HG03103 (cell line): Measurements from ENCODE around the gene CES2.

ENCODE experiments used
- ATAC-seq: cut with Tn5 transposase; IDR thresholded peaks from one replicate; pipeline ENCODE4 v1.9.1; 2021; ENCODE audit warnings: low read depth; ENCODE audit not compliant: unreplicated experiment

CES2 gene

DNA sequence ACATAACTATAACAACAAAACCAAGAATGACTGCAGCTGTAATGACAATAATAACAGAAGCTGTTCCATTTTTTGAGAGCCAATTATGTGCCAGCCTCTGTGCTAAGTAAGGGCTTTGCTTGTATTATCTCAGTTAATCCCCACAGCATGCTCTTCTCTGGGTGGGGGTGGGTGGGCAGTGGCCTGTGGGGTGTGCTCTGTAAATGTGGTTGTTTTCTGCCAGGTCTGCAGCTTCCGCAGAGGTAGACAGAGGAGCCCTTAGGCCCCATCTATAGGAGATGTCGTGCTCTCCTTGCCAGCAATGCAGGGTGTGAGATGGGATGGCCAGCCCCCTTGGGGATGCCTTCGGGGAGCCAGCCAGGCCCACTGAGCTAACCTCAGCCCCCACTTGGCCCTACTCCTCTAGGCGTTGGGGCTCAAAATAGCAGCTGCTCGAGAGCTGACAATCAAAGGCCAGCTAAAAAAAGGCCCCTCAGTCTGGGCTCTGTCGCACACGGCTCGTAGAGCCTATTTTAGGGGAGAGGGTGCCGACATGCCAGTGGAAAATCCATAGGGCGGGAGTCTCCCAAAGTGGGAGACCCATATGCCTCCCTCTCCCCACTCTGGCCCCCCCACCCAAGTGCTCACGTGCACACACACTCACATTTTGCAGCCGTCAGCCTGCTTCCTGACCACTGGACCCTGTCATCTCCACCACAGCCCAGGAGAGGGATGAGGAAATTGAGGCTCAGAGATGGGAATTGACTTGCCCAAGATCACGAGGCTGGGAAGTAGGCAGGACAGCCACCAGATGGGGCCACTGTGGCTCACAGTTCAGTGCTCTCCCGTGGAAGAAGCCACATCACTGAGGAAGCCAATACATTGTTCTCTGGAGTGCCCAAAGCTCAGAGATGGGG is 32.4 kb upstream of the CES2 start:
- ATAC-seq = no peak

DNA sequence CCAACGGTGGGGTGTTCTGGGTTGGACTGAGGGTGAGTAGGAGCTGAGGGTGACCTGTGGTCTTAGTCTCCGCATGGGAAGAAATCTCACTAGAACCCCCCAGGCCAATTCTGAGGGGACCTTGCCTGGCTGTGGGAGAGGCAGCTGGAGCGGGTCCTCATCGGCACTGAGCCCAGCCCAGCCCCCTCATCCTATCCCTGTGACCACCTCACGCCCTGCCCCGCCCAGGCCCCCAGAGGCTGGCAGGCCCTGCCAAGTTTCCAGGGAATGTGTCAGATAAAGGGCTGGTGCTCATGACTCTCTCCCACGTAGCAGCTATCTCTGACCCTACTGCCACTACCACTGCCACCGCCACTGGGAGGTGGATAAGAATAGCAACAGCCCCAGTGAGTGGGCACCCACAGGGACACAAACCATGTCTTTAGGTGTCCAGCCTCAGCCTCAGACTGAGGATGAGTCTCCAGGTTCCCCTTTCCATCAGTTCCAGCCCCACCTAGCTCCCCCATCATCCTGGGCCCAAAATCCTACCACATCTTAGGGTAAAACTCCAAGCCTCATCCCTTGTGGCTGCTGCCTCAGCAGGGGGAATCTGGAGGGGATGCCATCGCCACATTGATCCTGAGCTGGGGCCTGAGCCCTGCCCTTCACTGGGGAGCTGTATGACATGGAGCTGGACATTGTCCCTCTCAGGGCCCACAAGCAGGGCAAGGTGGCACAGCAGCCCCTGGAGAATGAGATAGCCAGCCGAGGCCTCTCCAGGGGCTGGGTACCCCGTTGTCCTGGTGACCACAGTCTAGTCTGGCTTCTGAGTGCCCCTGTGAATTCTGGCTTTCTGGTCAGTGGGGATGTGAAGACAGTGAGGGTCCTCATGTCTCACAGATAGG is 31.5 kb upstream of the CES2 start:
- ATAC-seq = no peak

- ATAC-seq = no peak
Measured at GRCh38 chr16:66904428-66904845, 30.9 kb upstream of the CES2 start.

GRCh38 chr16:66904846-66905632 is 30.3 kb upstream of the CES2 start:
- ATAC-seq = no peak

GRCh38 chr16:66905633-66906539 is 29.4 kb upstream of the CES2 start:
- no peak for ATAC-seq

DNA sequence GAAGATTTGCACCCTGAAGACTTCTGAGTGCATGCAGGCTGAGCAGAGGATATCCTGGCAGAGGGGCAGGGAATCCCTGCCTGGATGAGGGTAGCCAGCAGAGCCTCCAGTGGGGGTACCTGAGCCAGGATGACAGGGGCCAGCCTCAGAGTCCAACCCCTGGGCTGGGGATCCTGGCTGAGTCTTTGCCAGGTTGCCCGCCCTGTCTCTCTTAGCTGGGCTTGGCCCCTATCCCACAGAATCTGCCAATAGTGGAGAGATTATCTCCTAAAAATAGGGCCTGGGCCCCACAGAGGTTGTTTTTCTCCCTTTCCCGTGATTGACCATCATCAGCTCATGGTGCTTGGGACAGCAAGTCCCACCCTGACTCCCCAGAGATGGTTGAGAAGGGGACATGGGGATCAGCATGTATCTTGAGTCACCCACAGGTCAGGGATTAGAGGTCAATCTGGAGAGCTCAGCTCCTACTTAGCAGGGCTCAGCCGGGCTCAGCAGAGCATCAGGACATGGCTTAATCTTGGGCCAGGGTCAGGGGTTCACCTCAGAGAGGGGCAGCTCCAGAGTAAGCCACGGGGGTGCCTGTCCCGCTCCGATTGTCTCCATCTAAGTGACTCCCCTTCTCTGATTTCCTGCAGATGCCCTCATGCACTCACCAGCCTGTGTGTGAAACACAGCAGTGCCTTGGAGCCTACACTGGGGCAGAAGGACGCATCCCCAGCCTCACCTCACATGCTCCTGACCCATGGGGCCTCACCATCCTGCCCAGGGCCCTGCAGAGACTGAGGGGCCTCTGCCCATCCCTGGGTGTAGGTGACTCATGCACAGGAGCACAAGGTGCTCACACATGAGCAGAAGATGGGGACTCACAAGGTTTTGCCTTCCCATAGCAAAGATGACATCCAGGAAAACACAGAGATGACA is 28.1 kb upstream of the CES2 start:
- no peak for ATAC-seq

GRCh38 chr16:66908116-66908515 is 27.2 kb upstream of the CES2 start:
- ATAC-seq = no peak

GRCh38 chr16:66908762-66909559 is 26.4 kb upstream of the CES2 start:
- ATAC-seq = no peak

DNA sequence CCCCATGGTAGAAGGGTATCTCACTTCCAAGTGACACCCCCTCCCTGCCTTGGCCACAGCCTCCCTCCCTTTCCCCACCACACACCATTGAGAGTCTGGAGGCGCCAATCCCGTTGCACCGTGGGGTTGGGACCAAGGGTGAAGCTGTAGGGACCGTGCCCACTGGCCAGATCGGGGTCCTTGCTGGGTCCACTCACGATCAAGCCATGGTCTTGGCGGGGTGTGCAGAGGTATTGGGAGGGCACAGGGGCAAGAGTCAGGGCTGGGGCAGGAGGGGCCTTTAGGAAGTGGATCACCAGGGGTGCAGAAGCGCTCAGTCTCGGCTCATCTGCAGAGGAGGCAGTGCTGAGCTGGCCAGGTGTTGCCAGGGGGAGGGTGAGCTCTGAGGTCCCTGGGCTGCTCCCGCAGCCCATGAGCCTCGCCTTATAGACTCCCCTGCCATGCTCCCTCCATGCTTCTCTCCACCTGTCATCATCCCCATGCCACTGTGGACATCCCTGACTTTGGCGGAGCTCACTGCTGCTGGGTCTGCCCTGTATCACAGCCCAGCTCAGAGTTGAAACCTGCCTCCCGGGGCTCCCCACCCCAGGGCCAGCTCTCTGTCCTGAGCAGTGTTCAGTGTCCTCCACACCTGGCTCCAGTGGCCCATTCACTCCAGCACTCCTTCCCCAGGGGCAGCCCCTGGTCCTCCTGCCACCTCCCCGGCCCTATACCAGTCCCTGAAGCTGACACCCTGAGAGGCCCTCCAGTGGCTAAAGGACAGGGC is 25.0 kb upstream of the CES2 start:
- no peak for ATAC-seq

- ATAC-seq = no peak
Measured at GRCh38 chr16:66911112-66911511, 24.2 kb upstream of the CES2 start.

DNA sequence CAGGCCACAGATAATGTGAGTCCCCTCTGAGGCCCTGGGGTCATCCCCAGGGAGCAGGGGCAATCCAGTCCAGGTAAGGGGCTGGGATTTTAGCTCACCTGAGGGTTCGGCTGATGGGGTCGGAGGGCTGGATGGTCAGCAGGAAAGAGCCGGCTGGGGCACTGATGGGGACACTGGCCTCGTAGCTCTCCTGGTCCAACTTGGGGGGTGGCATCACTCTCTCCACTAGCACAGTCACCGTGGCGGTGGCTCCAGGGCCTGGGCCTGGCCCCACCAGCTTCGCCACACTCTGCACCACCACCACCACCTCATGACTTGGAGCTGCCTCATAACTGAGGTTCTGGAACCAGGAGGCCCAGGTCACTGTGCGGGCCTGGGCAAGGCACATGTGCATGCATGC is 23.5 kb upstream of the CES2 start:
- no peak for ATAC-seq

DNA sequence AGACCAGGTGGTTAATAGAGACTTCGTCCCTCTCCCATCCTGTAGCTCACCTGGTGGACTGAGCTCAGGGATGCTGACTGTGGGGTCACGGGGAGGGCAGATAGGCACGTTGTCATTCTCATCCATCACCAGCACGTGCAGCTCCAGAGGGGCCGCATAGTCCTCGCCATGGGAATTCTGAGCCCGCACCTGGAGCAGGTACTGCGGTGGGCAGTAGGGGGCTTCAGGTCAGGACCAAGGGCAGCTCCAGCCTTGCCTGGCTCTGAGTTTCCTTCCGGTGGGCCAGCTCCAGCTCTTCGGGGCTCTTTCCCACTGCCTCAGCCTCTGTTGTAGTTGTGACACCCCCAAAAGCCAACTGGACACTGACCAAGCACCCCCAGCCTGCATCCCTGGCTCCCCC is 22.2 kb upstream of the CES2 start:
- ATAC-seq = no peak

DNA sequence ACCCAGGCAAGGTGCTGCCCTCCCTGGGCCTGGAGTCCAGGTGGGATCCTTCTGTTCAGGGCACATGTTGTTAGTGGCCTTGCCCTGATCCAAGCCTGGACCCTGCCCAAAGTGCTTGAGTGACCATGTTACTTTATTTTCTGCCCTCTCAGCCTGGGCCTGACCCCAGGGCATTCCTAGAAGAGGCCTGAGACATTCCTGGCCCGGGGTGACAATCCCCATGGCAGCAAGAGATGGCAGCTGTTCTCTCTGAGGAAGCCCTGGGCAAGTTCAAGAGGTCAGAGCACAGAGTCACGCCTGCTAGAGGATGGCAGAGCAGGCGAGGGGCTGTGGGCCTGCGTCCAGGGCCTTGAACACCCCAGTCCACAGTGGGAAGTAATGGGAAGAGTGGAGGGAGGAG is 21.6 kb upstream of the CES2 start:
- no peak for ATAC-seq

- ATAC-seq = no peak
Measured at GRCh38 chr16:66914541-66914940, 20.8 kb upstream of the CES2 start.

- ATAC-seq = no peak
Measured at GRCh38 chr16:66915041-66915440, 20.3 kb upstream of the CES2 start.

DNA sequence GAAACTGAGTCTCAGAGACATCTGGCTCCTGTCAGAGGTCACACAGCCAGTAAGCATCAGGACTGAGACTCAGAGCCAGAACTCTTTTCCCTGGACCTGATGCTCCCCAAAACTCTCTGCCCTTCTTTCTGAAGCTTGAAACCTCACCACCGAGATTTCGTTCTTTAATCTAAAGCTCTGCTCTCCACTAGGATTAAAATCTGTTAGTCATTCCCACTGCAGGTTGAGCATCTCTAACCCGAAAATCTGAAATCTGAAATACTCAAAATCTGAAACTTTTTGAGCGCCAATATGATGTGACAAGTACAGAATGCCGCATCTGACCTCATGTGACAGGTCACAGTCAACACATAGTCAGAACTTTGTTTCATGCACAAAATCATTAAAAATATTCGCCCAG is 18.8 kb upstream of the CES2 start:
- no peak for ATAC-seq

- no peak for ATAC-seq
Measured at GRCh38 chr16:66917741-66918140, 17.6 kb upstream of the CES2 start.
